SK-N-MC (cell line): ENCODE measurements around the gene SIDT1.

ENCODE experiments used
- EZH2 ChIP-seq: fragments of 200-600 bp; sonication (generic); IDR thresholded peaks from one replicate; pipeline ENCODE4 v1.6.1; 2017; ENCODE audit warnings: antibody characterized with exemption
- FOXP2 ChIP-seq: optimal IDR thresholded peaks from 2 replicates; pipeline ENCODE3; 2011; ENCODE audit warnings: mild to moderate bottlenecking, moderate library complexity; ENCODE audit not compliant: insufficient read depth; ENCODE audit errors: extremely low read length, control extremely low read depth
- POLR2AphosphoS5 ChIP-seq: IDR thresholded peaks from 2 replicates; pipeline ENCODE4 v1.6.1; 2012; ENCODE audit warnings: mild to moderate bottlenecking, low read depth, low read length, borderline replicate concordance

- TF ChIP-seq POLR2AphosphoS5 = no peak
- no peak for TF ChIP-seq EZH2
- no peak for TF ChIP-seq FOXP2
Measured at GRCh38 chr3:113507501-113508067, 24.8 kb upstream of the SIDT1 start.
